ENCODE results near the gene MED15. TPM values are rescaled to one million over a fixed set of nuclear protein-coding genes. Genes with fewer than 3 reads are reported as not detected.

MED15 gene
- total and polyA plus RNA-seq, 2 experiments from 2014 or later, result 45.1 to 45.3 TPM

DNA sequence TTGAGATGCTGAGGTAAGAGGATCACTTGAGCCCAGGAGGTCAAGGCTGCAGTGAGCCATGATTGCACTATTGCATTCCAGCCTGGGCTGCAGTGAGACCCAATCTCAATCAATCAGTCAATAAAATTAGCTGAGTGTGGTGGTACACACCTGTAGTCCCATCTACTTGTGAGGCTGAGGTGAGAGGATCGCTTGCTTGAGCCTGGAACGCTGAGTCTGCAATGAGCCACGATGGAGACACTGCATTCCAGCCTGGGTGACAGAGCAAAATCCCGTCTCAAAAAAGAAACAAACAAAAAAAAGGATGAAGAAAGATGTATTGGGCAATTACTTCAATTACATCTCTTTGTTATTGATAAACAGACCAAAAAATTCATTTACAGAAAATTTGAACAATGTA is 54.5 kb downstream of the MED15 start:
- H3K4me1 ChIP-seq (ENCODE audit: low read depth), result peaks cover 12% of the 10 kb centered on the region
- no peak overlapping the region for H3K4me3 ChIP-seq
- no peak overlapping the region for H3K27ac ChIP-seq
- DNase-seq (ENCODE audit: low read depth in 1 of 2, low spot score in 1 of 2), result no peak
- peaks cover 36% of the 10 kb centered on the region for H3K36me3 ChIP-seq
- no peaks in the 10 kb centered on the region for H3K27me3 ChIP-seq
- no peaks in the 10 kb centered on the region for H3K9me3 ChIP-seq (ENCODE audit: low read depth)
- TF ChIP-seq, protein P1, sequence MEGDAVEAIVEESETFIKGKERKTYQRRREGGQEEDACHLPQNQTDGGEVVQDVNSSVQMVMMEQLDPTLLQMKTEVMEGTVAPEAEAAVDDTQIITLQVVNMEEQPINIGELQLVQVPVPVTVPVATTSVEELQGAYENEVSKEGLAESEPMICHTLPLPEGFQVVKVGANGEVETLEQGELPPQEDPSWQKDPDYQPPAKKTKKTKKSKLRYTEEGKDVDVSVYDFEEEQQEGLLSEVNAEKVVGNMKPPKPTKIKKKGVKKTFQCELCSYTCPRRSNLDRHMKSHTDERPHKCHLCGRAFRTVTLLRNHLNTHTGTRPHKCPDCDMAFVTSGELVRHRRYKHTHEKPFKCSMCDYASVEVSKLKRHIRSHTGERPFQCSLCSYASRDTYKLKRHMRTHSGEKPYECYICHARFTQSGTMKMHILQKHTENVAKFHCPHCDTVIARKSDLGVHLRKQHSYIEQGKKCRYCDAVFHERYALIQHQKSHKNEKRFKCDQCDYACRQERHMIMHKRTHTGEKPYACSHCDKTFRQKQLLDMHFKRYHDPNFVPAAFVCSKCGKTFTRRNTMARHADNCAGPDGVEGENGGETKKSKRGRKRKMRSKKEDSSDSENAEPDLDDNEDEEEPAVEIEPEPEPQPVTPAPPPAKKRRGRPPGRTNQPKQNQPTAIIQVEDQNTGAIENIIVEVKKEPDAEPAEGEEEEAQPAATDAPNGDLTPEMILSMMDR (IDR thresholded peaks at IDR 0.05; ENCODE audit: low read depth, low read length), result no peak

DNA sequence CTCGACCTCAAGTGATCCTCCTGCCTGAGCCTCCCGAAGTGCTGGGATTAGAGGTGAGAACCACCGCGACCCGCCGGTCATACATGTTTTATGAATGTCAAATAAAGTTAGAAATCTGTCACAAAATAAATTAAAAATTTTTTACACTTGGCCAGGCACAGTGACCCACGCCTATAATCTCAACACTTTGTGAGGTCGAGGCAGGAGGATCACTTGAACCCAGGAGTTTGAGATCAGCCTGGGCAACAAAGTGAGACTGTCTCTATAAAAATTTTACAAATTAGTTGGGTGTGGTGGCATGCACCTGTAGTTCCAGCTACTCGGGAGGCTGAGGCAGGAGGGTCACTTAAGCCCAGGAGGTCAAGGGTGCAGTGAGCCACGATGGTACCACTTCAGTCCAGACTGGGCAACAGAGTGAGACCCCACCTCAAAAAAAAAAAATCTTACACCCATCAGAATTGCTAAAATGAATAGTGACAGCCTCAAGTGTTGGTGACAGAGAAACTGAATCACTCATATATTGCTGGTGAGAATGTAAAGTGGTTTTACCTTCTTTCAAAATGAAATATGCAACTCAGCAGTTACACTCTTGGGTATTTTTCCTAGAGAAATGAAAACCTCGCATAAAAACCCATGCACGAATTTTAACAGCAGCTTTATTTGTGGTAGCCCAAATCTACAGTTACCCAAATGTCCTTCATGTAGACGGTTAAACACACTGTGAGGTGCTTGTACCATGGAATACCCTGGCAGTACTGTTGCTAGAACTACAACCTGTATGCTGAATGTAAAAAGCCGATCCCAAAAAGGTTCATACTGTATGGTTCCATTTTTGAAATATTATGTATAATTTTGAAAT is 55.4 kb downstream of the MED15 start:
- Histone ChIP-seq H3K36me3 (peaks cover 44% of the 10 kb centered on the region), H3K4me1 (ENCODE audit: low read depth) (peaks cover 4% of the 10 kb centered on the region)

DNA sequence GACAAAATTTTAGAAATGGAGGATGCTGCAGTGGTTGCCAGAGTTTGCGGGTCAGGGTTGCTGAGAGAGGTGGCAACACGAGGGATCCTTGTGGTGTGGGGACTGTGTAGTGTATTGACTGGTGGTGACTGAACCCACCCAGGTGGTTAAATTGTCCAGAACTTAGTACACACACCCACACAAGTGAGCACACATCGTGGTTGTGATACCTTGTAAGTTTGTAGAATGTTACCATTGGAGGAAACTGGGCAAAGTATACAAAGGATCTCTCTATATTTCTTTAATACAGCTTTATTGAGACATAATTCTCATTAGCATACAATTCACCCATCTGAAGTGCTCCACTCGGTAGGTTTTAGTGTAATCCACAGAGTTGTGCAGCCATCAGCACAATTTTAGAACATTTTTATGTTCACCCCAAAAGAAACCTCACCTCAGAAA is 56.1 kb downstream of the MED15 start:
- H3K27ac ChIP-seq, result no peak overlapping the region
- no peaks in the 10 kb centered on the region for H3K4me1 ChIP-seq (ENCODE audit: low read depth)
- TF ChIP-seq, protein P1 (IDR thresholded peaks at IDR 0.05; ENCODE audit: low read depth, low read length), result no peak
- no peaks in the 10 kb centered on the region for H3K9me3 ChIP-seq (ENCODE audit: low read depth)
- H3K27me3 ChIP-seq, result no peaks in the 10 kb centered on the region
- H3K36me3 ChIP-seq, result peaks cover 49% of the 10 kb centered on the region
- no peak for DNase-seq (ENCODE audit: low read depth in 1 of 2, low spot score in 1 of 2)
- no peak overlapping the region for H3K4me3 ChIP-seq

More for the DNA sequence above, 55.4 kb downstream of the MED15 start:
- no peaks in the 10 kb centered on the region for H3K27me3 ChIP-seq
- no peak for DNase-seq (ENCODE audit: low read depth in 1 of 2, low spot score in 1 of 2)
- TF ChIP-seq, protein P1 (IDR thresholded peaks at IDR 0.05; ENCODE audit: low read depth, low read length), result no peak
- no peak overlapping the region for H3K27ac ChIP-seq
- H3K9me3 ChIP-seq (ENCODE audit: low read depth), result no peaks in the 10 kb centered on the region
- H3K4me3 ChIP-seq, result no peak overlapping the region

DNA sequence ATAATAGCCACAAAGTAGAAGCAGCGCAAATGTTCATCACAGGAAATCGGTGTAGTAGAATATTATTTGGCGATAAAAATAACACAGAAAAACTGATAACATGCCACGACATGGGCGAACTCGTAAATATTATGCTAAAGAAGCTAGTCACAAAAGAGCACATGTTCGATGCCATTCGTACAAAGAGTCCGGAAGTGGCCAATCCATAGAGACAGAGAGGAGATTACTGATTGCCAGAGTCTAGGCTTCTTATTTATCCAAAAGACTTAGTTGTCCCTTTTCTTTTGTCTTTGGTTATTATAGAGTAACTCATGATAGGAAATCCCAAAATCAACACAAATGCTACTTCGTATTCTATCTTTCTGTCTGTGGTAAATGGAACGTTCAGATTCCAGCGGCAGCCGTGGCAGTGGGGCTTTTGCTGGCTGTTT is 56.5 kb downstream of the MED15 start:
- TF ChIP-seq, protein P1 (IDR thresholded peaks at IDR 0.05; ENCODE audit: low read depth, low read length), result no peak
- peaks cover 52% of the 10 kb centered on the region for H3K36me3 ChIP-seq
- no peaks in the 10 kb centered on the region for H3K9me3 ChIP-seq (ENCODE audit: low read depth)
- no peak overlapping the region for H3K4me3 ChIP-seq
- H3K27ac ChIP-seq, result no peak overlapping the region
- no peak for DNase-seq (ENCODE audit: low read depth in 1 of 2, low spot score in 1 of 2)
- H3K4me1 ChIP-seq (ENCODE audit: low read depth), result no peaks in the 10 kb centered on the region
- H3K27me3 ChIP-seq, result no peaks in the 10 kb centered on the region

DNA sequence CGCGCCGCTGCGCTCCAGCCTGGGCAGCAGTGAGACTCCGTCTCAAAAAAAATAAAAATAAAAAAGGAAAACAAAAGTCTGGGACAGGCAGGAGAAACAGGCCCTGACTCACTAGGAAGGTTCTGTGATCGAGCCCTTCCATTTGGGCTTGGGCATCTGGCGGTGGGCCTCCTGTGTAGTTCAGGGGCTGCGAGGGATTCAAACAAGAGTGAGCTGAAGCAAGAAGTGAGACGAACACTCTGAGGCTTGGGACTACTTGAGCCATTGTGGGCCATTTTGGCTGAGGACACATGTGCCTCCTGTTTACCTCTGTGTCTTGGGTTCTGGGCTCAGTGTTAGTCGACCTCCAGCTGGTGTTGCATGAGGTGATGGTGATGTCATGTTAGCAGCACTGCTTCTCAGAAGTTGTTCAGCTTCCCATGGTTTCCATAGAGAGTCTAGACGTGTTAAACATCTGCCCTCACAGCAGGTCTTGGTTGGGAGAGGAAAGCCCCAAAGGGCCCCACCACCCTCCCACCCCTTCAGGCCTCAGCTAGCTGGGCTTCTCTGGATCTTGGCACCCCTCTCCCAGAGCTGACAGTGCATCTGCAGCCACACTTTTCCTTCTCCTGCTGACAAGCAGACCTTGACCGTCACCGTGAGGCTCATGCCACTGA is 57.8 kb downstream of the MED15 start:
- Histone ChIP-seq H3K27me3 (no peaks in the 10 kb centered on the region), H3K4me3 (no peak overlapping the region), H3K27ac (no peak overlapping the region), H3K4me1 (ENCODE audit: low read depth) (no peaks in the 10 kb centered on the region), H3K36me3 (peaks cover 52% of the 10 kb centered on the region), H3K9me3 (ENCODE audit: low read depth) (no peaks in the 10 kb centered on the region)
- no peak for DNase-seq (ENCODE audit: low read depth in 1 of 2, low spot score in 1 of 2)
- TF ChIP-seq, protein P1 (IDR thresholded peaks at IDR 0.05; ENCODE audit: low read depth, low read length), result no peak

Measured in cardiac muscle cell (in vitro differentiated cells and primary cell).